ENCODE results near the gene KITLG.
A peak's percentile ranks its signal among the peaks of the same experiment; 100 is the strongest.
"Not testable (repeated sequence)": the region's sequence is repeated elsewhere in the genome, so short reads cannot be mapped to it uniquely, and the experiment has no call there.

KITLG gene

GRCh38 chr12:88472248-88472647 lies 108.0 kb downstream of the KITLG start:
- DNase-seq = no peak

- DNase-seq = no peak
Measured at GRCh38 chr12:88471331-88472045, 108.8 kb downstream of the KITLG start.

- DNase-seq = no peak
Measured at GRCh38 chr12:88469154-88469553, 111.1 kb downstream of the KITLG start.

GRCh38 chr12:88468581-88468980 lies 111.7 kb downstream of the KITLG start:
- DNase-seq = no peak

GRCh38 chr12:88466708-88467107 lies 113.6 kb downstream of the KITLG start:
- DNase-seq = not testable (repeated sequence)

- no peak for DNase-seq
Measured at GRCh38 chr12:88458327-88458726, 121.9 kb downstream of the KITLG start.

- DNase-seq = no peak
Measured at GRCh38 chr12:88453323-88453722, 126.9 kb downstream of the KITLG start.

- DNase-seq = no peak
Measured at GRCh38 chr12:88451205-88451604, 129.1 kb downstream of the KITLG start.

GRCh38 chr12:88450136-88450535 lies 130.1 kb downstream of the KITLG start:
- DNase-seq = no peak

GRCh38 chr12:88448337-88448915 lies 131.8 kb downstream of the KITLG start:
- DNase-seq = peak; percentile 80

- DNase-seq = no peak
Measured at GRCh38 chr12:88445705-88446394, 134.4 kb downstream of the KITLG start.

- no peak for DNase-seq
Measured at GRCh38 chr12:88444481-88444880, 135.8 kb downstream of the KITLG start.

Measured in NCI-H2227 treated with DMSO at 0.1 percent for 48 hours (cell line).